Measurements from ENCODE around the gene MXD1. TPM values are rescaled to one million over a fixed set of nuclear protein-coding genes. Genes with fewer than 3 reads are reported as not detected.

The MXD1 gene
- total RNA-seq (10 to 100 TPM; 30.0 to 46.5 TPM), polyA plus RNA-seq (10 to 100 TPM in 1 of 2 donors, 1 to 10 TPM in 1; 4.0 to 63.7 TPM)
- long read RNA-seq, donor 1, full-length matches to known transcripts, result 7 of 7 reads
- long read RNA-seq, donor 1, partial matches to known transcripts, result 0 of 7 reads
- long read RNA-seq, donor 1, other reads (novel, unspliced or antisense), result 0 of 7 reads
- long read RNA-seq, donor 2, full-length matches to known transcripts, result 1 of 1 reads
- long read RNA-seq, donor 2, partial matches to known transcripts, result 0 of 1 reads
- long read RNA-seq, donor 2, other reads (novel, unspliced or antisense), result 0 of 1 reads
- long read RNA-seq, donor 3, full-length matches to known transcripts, result 5 of 5 reads
- long read RNA-seq, donor 3, partial matches to known transcripts, result 0 of 5 reads
- long read RNA-seq, donor 3, other reads (novel, unspliced or antisense), result 0 of 5 reads
- long read RNA-seq, donor 4, full-length matches to known transcripts, result 2 of 2 reads
- long read RNA-seq, donor 4, partial matches to known transcripts, result 0 of 2 reads
- long read RNA-seq, donor 4, other reads (novel, unspliced or antisense), result 0 of 2 reads
- long read RNA-seq, donor 5, full-length matches to known transcripts, result 5 of 13 reads
- long read RNA-seq, donor 5, partial matches to known transcripts, result 8 of 13 reads
- long read RNA-seq, donor 5, other reads (novel, unspliced or antisense), result 0 of 13 reads

DNA sequence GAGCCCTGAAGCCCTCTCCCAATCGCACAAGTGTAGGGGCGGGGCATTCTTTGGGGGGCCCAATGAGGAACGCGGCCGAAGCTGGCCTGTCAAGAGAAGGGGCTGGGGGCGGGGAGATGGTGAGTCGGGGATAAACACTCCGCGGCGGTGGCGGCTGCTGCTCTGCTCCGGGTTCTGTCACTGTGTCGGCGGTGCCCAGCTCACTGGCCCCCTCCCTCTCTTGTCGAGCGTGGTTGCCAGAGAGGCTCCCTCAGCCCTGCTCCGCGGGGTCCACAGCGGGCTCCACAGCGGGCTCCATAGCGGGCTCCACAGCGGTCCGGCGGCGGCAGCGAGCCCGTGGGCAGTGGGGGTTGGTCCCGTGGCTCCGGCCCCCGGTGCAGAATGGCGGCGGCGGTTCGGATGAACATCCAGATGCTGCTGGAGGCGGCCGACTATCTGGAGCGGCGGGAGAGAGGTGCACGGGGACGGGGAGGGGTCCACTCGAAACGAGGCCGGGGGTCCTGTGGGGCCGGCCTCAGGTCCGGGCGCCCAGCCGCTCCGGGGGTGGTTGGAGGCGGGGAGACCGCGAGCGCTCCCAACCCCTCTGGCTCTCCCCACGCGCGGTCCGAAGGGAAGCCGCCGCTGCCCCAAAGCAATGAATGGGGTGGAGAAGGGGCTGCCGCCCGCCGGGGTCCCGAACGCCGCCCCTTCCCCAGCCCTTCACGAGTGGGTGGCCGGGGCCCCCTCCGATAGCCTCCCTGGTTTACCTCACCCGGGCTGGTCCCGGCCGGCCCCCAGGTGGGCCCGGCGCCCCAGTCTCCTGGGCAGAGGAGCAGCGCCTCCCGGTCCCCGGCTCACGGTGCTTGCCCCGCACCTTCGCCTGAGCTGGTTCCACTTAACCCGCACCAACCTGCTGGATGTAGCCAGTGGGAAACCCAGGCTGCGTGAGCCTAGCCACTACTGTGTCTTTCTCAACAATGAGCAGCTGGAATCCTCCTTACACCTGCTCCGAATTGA lies at the start of gene MXD1:
Gene MXD1 (plus strand): TSS at position 160 of the 996 bp plus-strand sequence. CDS start 222 bp downstream, at position 382.
- no peaks in the 10 kb centered on the region for H3K9me3 ChIP-seq (ENCODE audit: control insufficient read depth in 4 of 4, insufficient read depth in 3 of 4, low read length in 3 of 4)
- H3K9ac ChIP-seq (ENCODE audit: insufficient read depth in 1 of 2, low read length in 2 of 2), result peak within 1 kb of the TSS; percentile 83 to 96
- peak within 1 kb of the TSS; percentile 92 for H3K4me3 ChIP-seq
- no peaks in the 10 kb centered on the region for H3K27me3 ChIP-seq (ENCODE audit: control insufficient read depth in 3 of 3, insufficient read depth in 3 of 3, low read length in 2 of 3)
- peaks cover 0 to 10% (median 8%) of the 10 kb centered on the region in 4 donors for H3K36me3 ChIP-seq (ENCODE audit: control insufficient read depth in 4 of 4, insufficient read depth in 4 of 4, low read length in 4 of 4)
- DNase-seq (peak; percentile 16 to 39 (median 22)), ATAC-seq (ENCODE audit: insufficient read depth, low FRiP score) (no peak)
- H3K4me1 ChIP-seq (ENCODE audit: control insufficient read depth in 5 of 5, insufficient read depth in 5 of 5, low read length in 5 of 5), result peaks cover 0 to 17% (median 5%) of the 10 kb centered on the region in 5 donors
- WGBS, 2 donors, result 1% methylated on average over 59 to 81 of the region's 81 CpGs
- TF ChIP-seq, protein P1, sequence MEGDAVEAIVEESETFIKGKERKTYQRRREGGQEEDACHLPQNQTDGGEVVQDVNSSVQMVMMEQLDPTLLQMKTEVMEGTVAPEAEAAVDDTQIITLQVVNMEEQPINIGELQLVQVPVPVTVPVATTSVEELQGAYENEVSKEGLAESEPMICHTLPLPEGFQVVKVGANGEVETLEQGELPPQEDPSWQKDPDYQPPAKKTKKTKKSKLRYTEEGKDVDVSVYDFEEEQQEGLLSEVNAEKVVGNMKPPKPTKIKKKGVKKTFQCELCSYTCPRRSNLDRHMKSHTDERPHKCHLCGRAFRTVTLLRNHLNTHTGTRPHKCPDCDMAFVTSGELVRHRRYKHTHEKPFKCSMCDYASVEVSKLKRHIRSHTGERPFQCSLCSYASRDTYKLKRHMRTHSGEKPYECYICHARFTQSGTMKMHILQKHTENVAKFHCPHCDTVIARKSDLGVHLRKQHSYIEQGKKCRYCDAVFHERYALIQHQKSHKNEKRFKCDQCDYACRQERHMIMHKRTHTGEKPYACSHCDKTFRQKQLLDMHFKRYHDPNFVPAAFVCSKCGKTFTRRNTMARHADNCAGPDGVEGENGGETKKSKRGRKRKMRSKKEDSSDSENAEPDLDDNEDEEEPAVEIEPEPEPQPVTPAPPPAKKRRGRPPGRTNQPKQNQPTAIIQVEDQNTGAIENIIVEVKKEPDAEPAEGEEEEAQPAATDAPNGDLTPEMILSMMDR (IDR thresholded peaks at IDR 0.05; ENCODE audit: control extremely low read depth, extremely low read depth), result no peak
- peak within 1 kb of the TSS; percentile 97 to 98 for H3K27ac ChIP-seq (ENCODE audit: low read depth in 1 of 2, low read length in 1 of 2)

- Histone ChIP-seq H3K27ac (ENCODE audit: low read depth in 1 of 2, low read length in 1 of 2) (no peak overlapping the region), H3K27me3 (ENCODE audit: control insufficient read depth in 3 of 3, insufficient read depth in 3 of 3, low read length in 2 of 3) (no peaks in the 10 kb centered on the region), H3K4me3 (no peak overlapping the region), H3K9me3 (ENCODE audit: control insufficient read depth in 4 of 4, insufficient read depth in 3 of 4, low read length in 3 of 4) (no peaks in the 10 kb centered on the region), H3K9ac (ENCODE audit: insufficient read depth in 1 of 2, low read length in 2 of 2) (no peak overlapping the region), H3K36me3 (ENCODE audit: control insufficient read depth in 4 of 4, insufficient read depth in 4 of 4, low read length in 4 of 4) (no peaks in the 10 kb centered on the region), H3K4me1 (ENCODE audit: control insufficient read depth in 5 of 5, insufficient read depth in 5 of 5, low read length in 5 of 5) (peaks cover 0 to 3% (median 0%) of the 10 kb centered on the region in 5 donors)
- DNase-seq, result no peak
- TF ChIP-seq, protein P1 (IDR thresholded peaks at IDR 0.05; ENCODE audit: control extremely low read depth, extremely low read depth), result no peak
- 96% methylated on average over 4 of the region's 4 CpGs for WGBS, 2 donors
- no peak for ATAC-seq (ENCODE audit: insufficient read depth, low FRiP score)
Observed at GRCh38 chr2:69888451-69888850, 26.5 kb upstream of the MXD1 start.

GRCh38 chr2:69889302-69889701 lies 25.6 kb upstream of the MXD1 start:
- TF ChIP-seq, protein P1 (IDR thresholded peaks at IDR 0.05; ENCODE audit: control extremely low read depth, extremely low read depth), result no peak
- H3K4me1 ChIP-seq (ENCODE audit: control insufficient read depth in 5 of 5, insufficient read depth in 5 of 5, low read length in 5 of 5), result peaks cover 0 to 4% (median 0%) of the 10 kb centered on the region in 5 donors
- ATAC-seq (ENCODE audit: insufficient read depth, low FRiP score) (no peak), DNase-seq (no peak)
- H3K27me3 ChIP-seq (ENCODE audit: control insufficient read depth in 3 of 3, insufficient read depth in 3 of 3, low read length in 2 of 3), result no peaks in the 10 kb centered on the region
- H3K9ac ChIP-seq (ENCODE audit: insufficient read depth in 1 of 2, low read length in 2 of 2), result no peak overlapping the region
- no peak overlapping the region for H3K27ac ChIP-seq (ENCODE audit: low read depth in 1 of 2, low read length in 1 of 2)
- no peak overlapping the region for H3K4me3 ChIP-seq
- no peaks in the 10 kb centered on the region for H3K9me3 ChIP-seq (ENCODE audit: control insufficient read depth in 4 of 4, insufficient read depth in 3 of 4, low read length in 3 of 4)
- peaks cover 0 to 5% (median 0%) of the 10 kb centered on the region in 4 donors for H3K36me3 ChIP-seq (ENCODE audit: control insufficient read depth in 4 of 4, insufficient read depth in 4 of 4, low read length in 4 of 4)
